Measurements from ENCODE around the gene TPST1.

DNA sequence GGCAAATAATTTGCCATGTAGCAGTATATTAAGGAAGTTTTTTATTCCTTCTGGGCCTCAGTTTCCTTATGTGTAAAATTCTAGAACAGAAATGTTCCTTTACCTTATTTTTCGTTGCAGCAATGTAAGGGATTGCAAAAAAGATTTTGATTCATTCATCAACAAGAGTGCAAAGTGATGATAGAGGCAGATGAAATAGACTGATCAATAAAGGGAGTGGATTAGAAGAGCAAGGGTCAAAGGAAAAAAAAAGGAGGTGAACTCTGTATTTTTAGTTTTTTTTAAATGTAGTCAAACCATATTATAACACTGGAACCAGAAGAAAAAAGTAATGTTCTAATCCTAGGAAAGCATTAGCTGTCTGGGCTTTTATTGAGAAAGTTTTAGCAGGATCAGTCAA lies 14.7 kb downstream of the TPST1 start:
- TF ChIP-seq, protein P1, sequence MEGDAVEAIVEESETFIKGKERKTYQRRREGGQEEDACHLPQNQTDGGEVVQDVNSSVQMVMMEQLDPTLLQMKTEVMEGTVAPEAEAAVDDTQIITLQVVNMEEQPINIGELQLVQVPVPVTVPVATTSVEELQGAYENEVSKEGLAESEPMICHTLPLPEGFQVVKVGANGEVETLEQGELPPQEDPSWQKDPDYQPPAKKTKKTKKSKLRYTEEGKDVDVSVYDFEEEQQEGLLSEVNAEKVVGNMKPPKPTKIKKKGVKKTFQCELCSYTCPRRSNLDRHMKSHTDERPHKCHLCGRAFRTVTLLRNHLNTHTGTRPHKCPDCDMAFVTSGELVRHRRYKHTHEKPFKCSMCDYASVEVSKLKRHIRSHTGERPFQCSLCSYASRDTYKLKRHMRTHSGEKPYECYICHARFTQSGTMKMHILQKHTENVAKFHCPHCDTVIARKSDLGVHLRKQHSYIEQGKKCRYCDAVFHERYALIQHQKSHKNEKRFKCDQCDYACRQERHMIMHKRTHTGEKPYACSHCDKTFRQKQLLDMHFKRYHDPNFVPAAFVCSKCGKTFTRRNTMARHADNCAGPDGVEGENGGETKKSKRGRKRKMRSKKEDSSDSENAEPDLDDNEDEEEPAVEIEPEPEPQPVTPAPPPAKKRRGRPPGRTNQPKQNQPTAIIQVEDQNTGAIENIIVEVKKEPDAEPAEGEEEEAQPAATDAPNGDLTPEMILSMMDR (IDR thresholded peaks at IDR 0.05), result no peak
- TF ChIP-seq POLR2AphosphoS5 (IDR thresholded peaks at IDR 0.05) (no peak), POLR2A (IDR thresholded peaks at IDR 0.05) (no peak), EP300 (IDR thresholded peaks at IDR 0.05; ENCODE audit: low read depth) (no peak)
